Rectal smooth muscle tissue (tissue), 1 donor: Measurements from ENCODE around the gene SIDT1.
"Not testable (repeated sequence)": the region's sequence is repeated elsewhere in the genome, so short reads cannot be mapped to it uniquely, and the experiment has no call there.

Source experiments
- H3K27ac ChIP-seq: one replicate; pipeline ENCODE4 v1.7.0; 2013; ENCODE audit warnings: low read depth, low read length, inconsistent platforms
- H3K27me3 ChIP-seq: one replicate; pipeline ENCODE4 v1.7.0; 2013; ENCODE audit warnings: low read length; ENCODE audit not compliant: control insufficient read depth, insufficient read depth
- H3K36me3 ChIP-seq: one replicate; pipeline ENCODE4 v1.7.0; 2013; ENCODE audit warnings: low read length; ENCODE audit not compliant: control insufficient read depth, insufficient read depth
- H3K4me1 ChIP-seq: one replicate; pipeline ENCODE4 v1.7.0; 2013; ENCODE audit warnings: low read length; ENCODE audit not compliant: control insufficient read depth, insufficient read depth
- H3K4me3 ChIP-seq: one replicate; pipeline ENCODE4 v1.7.0; 2013; ENCODE audit warnings: low read length
- H3K9ac ChIP-seq: one replicate; pipeline ENCODE4 v1.7.0; 2013; ENCODE audit warnings: low read length

SIDT1 gene

GRCh38 chr3:113629584-113630421 is 97.4 kb downstream of the SIDT1 start:
- Histone ChIP-seq H3K4me1 (peaks cover 3% of the 10 kb centered on the region), H3K4me3 (peak overlapping the region; percentile 3)

GRCh38 chr3:113630956-113631542 is 98.7 kb downstream of the SIDT1 start:
- no peak overlapping the region for H3K9ac ChIP-seq
- H3K4me3 ChIP-seq, result no peak overlapping the region
- peak overlapping the region; percentile 67 for H3K27ac ChIP-seq
- no peaks in the 10 kb centered on the region for H3K36me3 ChIP-seq
- peaks cover 3% of the 10 kb centered on the region for H3K4me1 ChIP-seq
- no peaks in the 10 kb centered on the region for H3K27me3 ChIP-seq

More at GRCh38 chr3:113629584-113630421, 97.4 kb downstream of the SIDT1 start:
- no peaks in the 10 kb centered on the region for H3K27me3 ChIP-seq
- peak overlapping the region; percentile 67 for H3K27ac ChIP-seq
- no peaks in the 10 kb centered on the region for H3K36me3 ChIP-seq
- H3K9ac ChIP-seq, result no peak overlapping the region

GRCh38 chr3:113631573-113631972 is 99.2 kb downstream of the SIDT1 start:
- H3K9ac ChIP-seq, result no peak overlapping the region
- H3K4me3 ChIP-seq, result no peak overlapping the region
- no peaks in the 10 kb centered on the region for H3K27me3 ChIP-seq
- H3K27ac ChIP-seq, result no peak overlapping the region
- peaks cover 3% of the 10 kb centered on the region for H3K4me1 ChIP-seq
- H3K36me3 ChIP-seq, result no peaks in the 10 kb centered on the region

GRCh38 chr3:113634782-113635474 is 102.6 kb downstream of the SIDT1 start:
- Histone ChIP-seq H3K27ac (no peak overlapping the region), H3K27me3 (no peaks in the 10 kb centered on the region), H3K4me1 (no peaks in the 10 kb centered on the region), H3K36me3 (no peaks in the 10 kb centered on the region), H3K9ac (no peak overlapping the region), H3K4me3 (no peak overlapping the region)

- not testable (repeated sequence) for H3K27me3 ChIP-seq, H3K27ac ChIP-seq, H3K4me3 ChIP-seq, H3K9ac ChIP-seq, H3K4me1 ChIP-seq, H3K36me3 ChIP-seq
These were observed 103.7 kb downstream of the SIDT1 start for GRCh38 chr3:113636034-113636433.

- Histone ChIP-seq H3K36me3 (no peaks in the 10 kb centered on the region), H3K9ac (no peak overlapping the region), H3K27ac (no peak overlapping the region), H3K27me3 (no peaks in the 10 kb centered on the region), H3K4me3 (no peak overlapping the region), H3K4me1 (no peaks in the 10 kb centered on the region)
These were observed 105.4 kb downstream of the SIDT1 start for GRCh38 chr3:113637756-113638155.

- no peaks in the 10 kb centered on the region for H3K27me3 ChIP-seq
- H3K27ac ChIP-seq, result no peak overlapping the region
- H3K4me1 ChIP-seq, result no peaks in the 10 kb centered on the region
- no peak overlapping the region for H3K4me3 ChIP-seq
- H3K9ac ChIP-seq, result no peak overlapping the region
- no peaks in the 10 kb centered on the region for H3K36me3 ChIP-seq
These were observed 106.6 kb downstream of the SIDT1 start for GRCh38 chr3:113638910-113639309.

- no peaks in the 10 kb centered on the region for H3K27me3 ChIP-seq
- H3K27ac ChIP-seq, result no peak overlapping the region
- H3K4me1 ChIP-seq, result peaks cover 3% of the 10 kb centered on the region
- no peak overlapping the region for H3K9ac ChIP-seq
- no peak overlapping the region for H3K4me3 ChIP-seq
- no peaks in the 10 kb centered on the region for H3K36me3 ChIP-seq
These were observed 111.2 kb downstream of the SIDT1 start for GRCh38 chr3:113643583-113643982.

- Histone ChIP-seq H3K36me3 (no peaks in the 10 kb centered on the region), H3K9ac (no peak overlapping the region), H3K4me3 (no peak overlapping the region), H3K27ac (no peak overlapping the region), H3K4me1 (peaks cover 8% of the 10 kb centered on the region), H3K27me3 (no peaks in the 10 kb centered on the region)
These were observed 116.2 kb downstream of the SIDT1 start for GRCh38 chr3:113648524-113648923.

GRCh38 chr3:113649174-113649845 is 117.0 kb downstream of the SIDT1 start:
- no peak overlapping the region for H3K9ac ChIP-seq

GRCh38 chr3:113654310-113654709 is 122.0 kb downstream of the SIDT1 start:
- peaks cover 2% of the 10 kb centered on the region for H3K36me3 ChIP-seq
- no peaks in the 10 kb centered on the region for H3K27me3 ChIP-seq
- H3K9ac ChIP-seq, result no peak overlapping the region
- peaks cover under 1% of the 10 kb centered on the region for H3K4me1 ChIP-seq
- H3K4me3 ChIP-seq, result no peak overlapping the region
- H3K27ac ChIP-seq, result no peak overlapping the region

More at GRCh38 chr3:113649174-113649845, 117.0 kb downstream of the SIDT1 start:
- Histone ChIP-seq H3K36me3 (no peaks in the 10 kb centered on the region), H3K4me1 (peaks cover 8% of the 10 kb centered on the region), H3K4me3 (no peak overlapping the region), H3K27ac (no peak overlapping the region), H3K27me3 (no peaks in the 10 kb centered on the region)

- no peaks in the 10 kb centered on the region for H3K27me3 ChIP-seq
- H3K4me3 ChIP-seq, result no peak overlapping the region
- H3K27ac ChIP-seq, result no peak overlapping the region
- H3K4me1 ChIP-seq, result no peaks in the 10 kb centered on the region
- H3K9ac ChIP-seq, result no peak overlapping the region
- peaks cover 6% of the 10 kb centered on the region for H3K36me3 ChIP-seq
These were observed 122.5 kb downstream of the SIDT1 start for GRCh38 chr3:113654851-113655250.
